SK-N-MC (cell line): ENCODE measurements around the gene ZFP64.

ENCODE experiments used
- EZH2 ChIP-seq: fragments of 200-600 bp; sonication (generic); IDR thresholded peaks from one replicate; pipeline ENCODE4 v1.6.1; 2017; ENCODE audit warnings: antibody characterized with exemption
- POLR2AphosphoS5 ChIP-seq: IDR thresholded peaks from 2 replicates; pipeline ENCODE4 v1.6.1; 2012; ENCODE audit warnings: mild to moderate bottlenecking, low read depth, low read length, borderline replicate concordance

DNA sequence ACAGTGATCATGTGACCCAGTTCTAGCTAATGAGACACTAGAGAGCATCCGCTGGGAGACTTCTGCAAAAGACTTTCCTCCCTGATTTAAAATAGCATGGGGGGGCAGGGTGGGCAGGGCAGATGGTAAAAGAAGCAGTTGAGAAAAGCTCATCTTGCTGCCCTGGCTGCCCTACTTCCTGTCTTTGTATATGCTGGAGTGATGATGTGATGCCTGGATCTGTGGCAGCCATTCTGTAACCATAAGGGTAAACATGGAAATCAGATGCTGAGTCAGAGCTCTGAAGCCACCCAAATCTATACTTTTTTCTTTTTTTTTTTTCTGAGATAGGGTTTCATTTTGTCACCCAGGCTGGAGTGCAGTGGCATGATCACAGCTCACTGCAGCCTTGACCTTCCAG is 25.4 kb downstream of the ZFP64 start:
- TF ChIP-seq POLR2AphosphoS5 (no peak), EZH2 (no peak)
